CD4-positive, alpha-beta T cell treated with Interleukin-15 for 4 hours (primary cell): ENCODE measurements around the gene ADK.
A peak's percentile ranks its signal among the peaks of the same experiment; 100 is the strongest.
"Not testable (repeated sequence)": the region's sequence is repeated elsewhere in the genome, so short reads cannot be mapped to it uniquely, and the experiment has no call there.

ENCODE experiments used
- DNase-seq: peaks from one replicate; pipeline ENCODE4 v3.0.0-alpha.2; 2020; ENCODE audit warnings: low spot score

ADK gene

GRCh38 chr10:74150990-74151878 lies at the start of gene ADK:
Gene ADK (plus strand): TSS chr10:74151221. CDS start chr10:74151279, 58 bp downstream.
- DNase-seq = peak; percentile 100

GRCh38 chr10:74103560-74104258 lies 47.3 kb upstream of the ADK start:
- no peak for DNase-seq

GRCh38 chr10:74104480-74104879 lies 46.5 kb upstream of the ADK start:
- DNase-seq = no peak

- DNase-seq = no peak
These were observed 46.0 kb upstream of the ADK start for GRCh38 chr10:74104996-74105395.

- no peak for DNase-seq
These were observed 43.6 kb upstream of the ADK start for GRCh38 chr10:74107391-74107790.

- no peak for DNase-seq
These were observed 41.6 kb upstream of the ADK start for GRCh38 chr10:74109452-74109851.

- no peak for DNase-seq
These were observed 40.9 kb upstream of the ADK start for GRCh38 chr10:74110120-74110519.

- DNase-seq = no peak
These were observed 39.2 kb upstream of the ADK start for GRCh38 chr10:74111799-74112198.

- DNase-seq = no peak
These were observed 37.5 kb upstream of the ADK start for GRCh38 chr10:74113546-74113945.

- no peak for DNase-seq
These were observed 37.0 kb upstream of the ADK start for GRCh38 chr10:74114041-74114448.

GRCh38 chr10:74117738-74118137 lies 33.3 kb upstream of the ADK start:
- no peak for DNase-seq

GRCh38 chr10:74118804-74119203 lies 32.2 kb upstream of the ADK start:
- DNase-seq = no peak

GRCh38 chr10:74120911-74121310 lies 30.1 kb upstream of the ADK start:
- DNase-seq = no peak

- no peak for DNase-seq
These were observed 29.7 kb upstream of the ADK start for GRCh38 chr10:74121368-74121767.

- no peak for DNase-seq
These were observed 29.0 kb upstream of the ADK start for GRCh38 chr10:74122060-74122459.

GRCh38 chr10:74123081-74123480 lies 27.9 kb upstream of the ADK start:
- no peak for DNase-seq

- DNase-seq = no peak
These were observed 16.8 kb upstream of the ADK start for GRCh38 chr10:74133923-74134820.

- no peak for DNase-seq
These were observed 15.6 kb upstream of the ADK start for GRCh38 chr10:74135452-74135851.

GRCh38 chr10:74137992-74138391 lies 13.0 kb upstream of the ADK start:
- no peak for DNase-seq

GRCh38 chr10:74138596-74138995 lies 12.4 kb upstream of the ADK start:
- not testable (repeated sequence) for DNase-seq

- no peak for DNase-seq
These were observed 11.0 kb upstream of the ADK start for GRCh38 chr10:74139981-74140380.

GRCh38 chr10:74140553-74140952 lies 10.5 kb upstream of the ADK start:
- DNase-seq = no peak
